HUDEP-2 (cell line): ENCODE results near the gene PXK.

Experiments
- DNase-seq, 76 experiments: peaks; one replicate each; lab custom pipeline; 2025; ENCODE audit not compliant: unreplicated experiment in 76 of 76; lab: John Stamatoyannopoulos, UW

PXK gene

GRCh38 chr3:58345457-58345856 lies 12.8 kb downstream of the PXK start:
- DNase-seq, result no peak

DNA sequence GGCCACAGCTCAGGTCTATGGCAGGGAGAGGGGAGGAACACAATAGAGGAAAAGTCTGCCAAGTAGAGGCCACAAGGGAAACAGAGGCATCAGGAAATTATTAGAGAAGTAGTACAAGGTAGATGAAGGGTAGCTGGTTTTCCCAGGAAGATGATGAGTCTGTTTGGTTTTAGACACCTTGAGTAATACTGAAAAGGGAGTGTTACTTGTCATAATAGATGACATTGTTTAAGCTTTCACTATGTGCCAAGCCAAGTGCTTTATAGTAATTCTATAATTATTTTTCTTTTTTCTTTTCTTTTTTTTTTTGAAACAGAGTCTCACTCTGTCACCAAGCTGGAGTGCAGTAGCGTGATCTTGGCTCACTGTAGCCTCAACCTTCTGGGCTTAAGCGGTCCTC lies 13.7 kb downstream of the PXK start:
- no peak for DNase-seq

DNA sequence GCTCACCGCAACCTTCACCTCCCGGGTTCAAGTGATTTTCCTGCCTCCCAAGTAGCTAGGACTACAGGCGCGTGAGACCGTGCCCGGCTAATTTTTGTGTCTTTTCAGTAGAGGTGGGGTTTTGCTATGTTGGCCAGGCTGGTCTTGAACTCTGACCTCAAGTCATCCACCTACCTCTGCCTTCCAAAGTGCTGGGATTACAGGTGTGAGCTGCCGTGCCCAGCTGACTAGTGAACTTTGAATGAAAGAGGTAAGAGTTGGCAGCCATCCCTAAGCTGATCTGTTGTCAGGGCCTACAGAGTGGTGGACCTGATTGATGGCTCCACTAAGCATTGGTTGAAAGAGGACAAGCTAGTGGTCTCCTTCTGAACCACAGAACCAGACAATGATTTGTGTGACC lies 15.3 kb downstream of the PXK start:
- DNase-seq, result no peak

DNA sequence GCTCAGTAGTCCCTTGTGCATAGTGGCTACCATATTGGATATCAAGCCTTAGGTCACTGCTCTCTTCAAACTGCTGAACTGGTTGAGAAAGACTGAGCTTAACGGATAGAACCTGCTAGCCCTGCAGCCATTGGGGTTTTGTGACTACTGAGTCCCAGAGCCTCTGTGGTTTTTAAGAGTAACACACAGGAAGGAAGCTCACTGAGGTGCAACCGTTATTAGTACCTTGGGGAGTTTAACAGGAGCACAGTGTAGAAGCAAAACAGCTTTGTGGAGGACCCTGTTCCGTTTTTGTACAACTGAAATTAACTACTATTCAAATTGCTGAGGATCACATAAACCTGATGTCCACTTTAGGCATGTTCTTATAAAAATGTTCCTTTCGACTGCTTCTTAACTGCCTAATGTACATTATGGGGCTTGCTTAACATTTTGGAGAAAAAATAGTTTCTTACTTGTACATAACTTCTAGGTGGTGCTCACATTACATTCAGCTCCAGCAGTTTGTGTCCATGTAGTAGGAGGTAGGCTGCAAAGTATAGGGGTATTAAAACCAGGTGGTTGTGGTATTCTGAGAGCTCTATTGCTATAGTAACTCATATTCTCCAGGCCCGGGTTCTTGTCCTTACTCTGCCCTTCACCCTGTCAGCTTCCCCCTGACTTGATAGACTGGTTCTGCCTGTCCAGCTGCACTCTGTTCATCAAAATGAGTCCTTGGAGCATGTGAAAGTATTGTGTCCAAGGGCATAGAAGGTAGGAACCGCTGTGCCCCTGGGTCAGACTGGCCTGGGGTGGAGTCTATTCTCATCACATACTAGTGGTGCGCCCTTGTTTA lies 17.3 kb downstream of the PXK start:
- no peak for DNase-seq

DNA sequence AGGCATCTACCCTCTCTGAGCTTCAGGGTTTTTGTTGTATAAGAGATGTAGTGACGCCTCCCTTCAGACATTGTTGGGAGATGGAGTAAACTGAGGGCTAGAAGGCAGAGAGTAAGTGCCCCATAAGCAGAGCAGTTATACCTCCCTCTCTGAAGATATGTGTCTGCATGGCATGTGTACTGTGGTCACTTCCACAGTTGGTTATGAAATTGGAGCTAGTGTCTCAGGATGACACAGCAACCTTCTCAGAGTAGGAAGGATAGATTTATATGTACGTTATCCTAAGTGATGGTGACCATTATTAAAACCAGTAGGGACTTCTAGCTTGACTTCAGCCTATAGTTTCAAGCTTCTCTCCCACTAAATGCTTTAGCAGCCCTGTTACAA lies 17.9 kb downstream of the PXK start:
- no peak for DNase-seq

GRCh38 chr3:58351920-58352319 lies 19.2 kb downstream of the PXK start:
- DNase-seq, result peak in 38 of 76 experiments; percentile 2 to 46 (median 18)

GRCh38 chr3:58352626-58353025 lies 19.9 kb downstream of the PXK start:
- DNase-seq, result no peak

DNA sequence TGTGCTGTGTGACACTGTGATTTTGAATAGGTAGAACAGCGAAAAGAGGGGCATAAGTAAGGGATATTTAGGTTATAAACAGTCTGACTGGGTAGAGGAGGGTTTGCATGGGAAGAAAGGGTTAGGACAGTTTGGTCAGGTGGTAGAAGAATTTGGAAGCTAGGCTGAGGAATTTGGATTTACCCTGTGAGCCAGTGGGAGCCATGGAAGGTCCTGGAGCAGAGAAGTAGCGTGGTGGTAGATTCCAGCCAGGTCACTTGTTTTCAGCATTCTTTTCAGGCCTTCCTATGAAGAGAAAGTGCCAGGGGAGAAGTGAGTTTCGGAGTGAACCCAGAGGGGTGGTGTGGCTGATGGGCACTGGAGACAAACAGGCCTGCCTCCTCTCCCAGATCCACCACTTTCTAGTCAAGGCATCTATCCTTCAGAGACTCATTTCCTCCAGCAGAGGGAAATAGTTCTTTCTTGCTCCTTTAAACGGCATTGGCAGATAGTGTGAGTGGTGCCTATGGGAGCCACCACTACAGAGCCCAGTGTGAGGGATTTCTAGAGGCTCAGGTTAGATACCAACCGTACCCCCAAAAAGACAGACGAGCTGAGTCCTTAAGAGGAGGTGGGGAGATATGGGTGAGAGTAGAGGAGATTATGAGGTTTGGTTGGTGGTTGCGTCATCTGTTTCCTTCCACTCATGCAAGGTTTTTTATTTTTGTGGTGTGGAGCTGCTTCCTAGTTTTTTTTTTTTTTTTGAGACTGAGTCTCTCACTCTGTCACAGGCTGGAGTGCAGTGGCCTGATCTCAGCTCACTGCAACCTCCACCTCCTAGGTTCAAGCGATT lies 21.2 kb downstream of the PXK start:
- DNase-seq, result no peak

DNA sequence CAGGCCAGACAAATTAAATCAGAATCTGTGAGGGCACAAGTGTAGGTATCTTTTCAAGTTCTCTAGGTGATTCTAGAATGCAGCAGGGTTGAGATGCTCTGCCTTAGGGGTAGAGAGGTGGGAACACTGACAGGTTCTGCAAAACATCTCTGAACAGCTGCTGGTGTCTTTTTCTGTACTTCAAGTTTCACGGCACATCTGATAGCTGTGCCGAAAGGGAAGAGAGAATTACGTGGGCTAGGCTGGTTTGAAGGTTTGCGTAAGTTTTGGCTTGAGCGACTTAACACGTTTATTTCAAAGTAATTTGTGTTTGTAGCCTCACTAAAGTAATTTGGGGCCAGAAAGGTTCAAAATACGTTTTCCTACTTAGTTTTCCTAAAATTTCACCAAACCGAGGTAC lies 22.5 kb downstream of the PXK start:
- DNase-seq, result no peak

GRCh38 chr3:58356054-58356453 lies 23.4 kb downstream of the PXK start:
- peak in 12 of 76 experiments; percentile 3 to 25 (median 12) for DNase-seq

DNA sequence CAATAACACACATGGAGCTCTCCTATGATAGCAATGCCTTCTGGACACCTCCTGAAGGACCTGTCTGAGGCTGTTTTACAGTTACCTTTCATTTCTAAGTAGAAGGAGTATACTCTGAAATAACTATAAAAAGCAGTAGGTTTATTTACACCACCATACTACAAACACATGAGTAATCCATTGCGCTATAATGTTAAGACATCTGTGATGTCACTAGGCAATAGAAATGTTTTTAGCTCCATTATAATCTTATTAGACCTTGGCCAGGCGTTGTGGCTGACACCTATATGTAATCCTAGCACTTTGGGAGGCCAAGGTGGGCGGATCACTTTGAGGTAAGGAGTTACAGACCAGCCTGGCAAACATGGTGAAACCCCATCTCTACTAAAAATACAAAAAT lies 24.7 kb downstream of the PXK start:
- DNase-seq, result no peak

GRCh38 chr3:58358092-58358491 lies 25.4 kb downstream of the PXK start:
- DNase-seq, result no peak

- DNase-seq, result no peak
Measured at GRCh38 chr3:58358808-58359207, 26.1 kb downstream of the PXK start.

- no peak for DNase-seq
Measured at GRCh38 chr3:58359621-58360020, 26.9 kb downstream of the PXK start.

DNA sequence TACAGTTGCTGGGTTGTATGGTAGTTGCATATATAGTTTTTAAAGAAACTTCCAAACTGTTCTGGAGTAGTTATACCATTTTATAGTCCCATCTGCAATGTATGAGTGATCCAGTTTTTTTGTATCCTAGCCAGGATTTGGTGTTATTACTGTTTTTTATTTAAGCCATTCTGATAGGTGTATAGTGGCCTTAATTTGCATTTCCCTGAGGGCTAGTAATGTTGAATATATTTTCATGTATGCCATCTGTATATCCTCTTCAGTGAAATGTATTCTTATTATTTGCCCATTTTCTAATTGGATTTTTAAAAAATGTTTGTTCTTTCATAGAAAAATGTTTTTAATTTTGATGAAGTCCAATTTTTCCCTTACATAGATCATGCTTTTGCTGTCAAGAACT lies 29.2 kb downstream of the PXK start:
- no peak for DNase-seq

DNA sequence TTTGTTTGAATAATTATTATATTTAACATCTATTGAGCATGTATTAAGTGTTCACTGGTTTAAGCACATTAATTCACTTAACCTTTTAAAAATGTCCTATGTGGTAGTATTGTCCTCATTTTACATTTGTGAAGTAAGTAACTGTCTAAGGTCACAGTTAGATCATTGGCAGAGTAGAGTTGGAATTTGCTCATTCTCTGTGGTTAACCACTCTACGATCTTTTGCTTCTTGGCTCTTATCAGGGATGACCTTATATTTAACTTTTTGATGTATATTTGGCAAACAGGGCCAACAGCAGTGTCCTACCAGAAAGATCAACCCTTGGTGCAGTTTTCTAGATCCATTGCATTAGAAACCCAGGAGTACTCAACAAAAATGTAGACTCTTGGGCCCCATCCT lies 34.0 kb downstream of the PXK start:
- DNase-seq, result peak in 7 of 76 experiments; percentile 7 to 56 (median 22)

- no peak for DNase-seq
Measured at GRCh38 chr3:58369038-58369437, 36.3 kb downstream of the PXK start.

- DNase-seq, result no peak
Measured at GRCh38 chr3:58369876-58370275, 37.2 kb downstream of the PXK start.

DNA sequence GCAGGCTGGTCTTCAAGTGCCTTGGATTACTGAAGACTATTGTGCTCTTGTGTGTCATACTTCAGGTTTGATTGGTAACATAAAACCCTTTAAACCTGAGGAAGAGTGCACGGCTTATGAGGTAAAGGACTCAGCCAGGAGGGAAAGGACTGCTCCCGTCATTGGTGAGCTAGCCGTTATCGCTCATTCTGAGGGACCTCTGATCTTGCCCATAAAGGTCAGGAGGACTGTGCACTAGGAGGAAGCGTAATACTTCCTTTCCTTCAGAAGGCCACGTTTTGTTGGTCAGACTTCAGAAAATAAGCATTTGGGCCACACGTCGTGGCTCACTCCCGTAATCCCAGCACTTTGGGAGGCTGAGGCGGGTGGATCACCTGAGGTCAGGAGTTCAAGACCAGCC lies 37.7 kb downstream of the PXK start:
- no peak for DNase-seq

DNA sequence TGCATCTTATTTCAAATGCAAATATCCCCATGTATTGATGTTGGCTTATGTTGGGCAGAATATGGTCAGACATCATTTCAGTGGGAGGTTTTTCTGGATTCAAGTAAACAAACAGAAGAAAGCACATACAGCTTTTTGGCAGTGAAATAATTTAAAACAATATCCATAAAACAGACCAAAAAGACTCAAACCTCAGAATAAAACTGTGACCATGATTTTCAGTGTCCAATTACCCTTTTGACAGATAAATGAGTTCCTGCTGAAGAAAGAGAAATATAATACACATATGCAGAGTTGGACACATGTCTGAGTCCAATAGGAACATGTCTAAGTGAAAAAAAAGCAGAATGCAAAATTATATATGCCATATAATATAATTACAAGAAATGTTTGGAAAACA lies 39.1 kb downstream of the PXK start:
- no peak for DNase-seq

DNA sequence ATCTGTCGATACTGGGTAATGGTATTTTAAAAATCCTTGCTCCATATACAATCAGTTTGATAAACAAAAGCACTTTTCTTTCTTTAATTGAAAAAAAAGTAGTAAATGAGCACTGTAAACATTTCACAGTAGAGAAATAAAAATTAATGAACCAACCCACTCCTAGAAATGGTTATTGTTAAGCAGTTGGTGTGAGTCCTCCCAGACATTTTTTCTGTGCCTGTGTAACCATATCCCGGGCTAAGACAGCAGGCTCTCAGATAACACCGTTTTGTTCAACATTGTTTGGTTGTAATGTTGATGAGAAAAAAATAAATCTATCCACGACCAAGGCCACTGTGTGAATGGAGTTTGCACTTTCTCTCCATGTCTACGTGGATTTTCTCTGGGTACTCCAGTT lies 42.6 kb downstream of the PXK start:
- DNase-seq, result no peak

DNA sequence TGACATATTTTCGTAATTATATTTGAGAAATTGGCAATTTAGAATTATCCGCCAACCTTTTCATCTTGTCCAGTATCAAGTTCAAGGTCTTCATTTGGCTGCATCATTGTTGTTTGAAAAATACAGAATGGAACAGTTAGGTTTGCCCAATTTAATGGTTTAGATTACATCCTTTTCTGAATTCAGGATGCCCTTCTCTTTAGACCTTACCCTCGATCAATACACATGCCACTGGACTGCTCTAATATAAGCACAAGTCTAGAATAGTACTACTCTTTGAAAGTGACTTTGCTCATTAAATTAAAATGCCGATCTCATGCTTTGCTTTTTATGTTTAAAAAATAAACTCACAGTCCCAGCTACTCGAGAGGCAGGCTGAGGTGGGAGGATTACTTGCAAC lies 44.5 kb downstream of the PXK start:
- no peak for DNase-seq
